Lower leg skin (tissue), 3 donors: ENCODE measurements around the gene SEC61B.

ENCODE experiments used
- CTCF ChIP-seq, 3 donors: fragments of 450-650 bp; IDR thresholded peaks; one replicate each; pipeline ENCODE4 v1.5.1; 2016; ENCODE audit warnings: antibody characterized with exemption in 3 of 3, mild to moderate bottlenecking in 3 of 3, moderate library complexity in 2 of 3
- POLR2A ChIP-seq, 2 donors: fragments of 450-650 bp; IDR thresholded peaks; one replicate each; pipeline ENCODE4 v1.6.1; 2016 to 2017; ENCODE audit warnings: antibody characterized with exemption in 2 of 2, mild to moderate bottlenecking in 1 of 2, moderate library complexity in 1 of 2

GRCh38 chr9:99181621-99182020, 40.5 kb upstream of the SEC61B start:
- TF ChIP-seq CTCF (IDR thresholded peaks at IDR 0.05) = no peak
- TF ChIP-seq POLR2A (IDR thresholded peaks at IDR 0.05) = no peak
